Endothelial cell of umbilical vein (primary cell): ENCODE measurements around the gene SELENON. TPM values are rescaled to one million over a fixed set of nuclear protein-coding genes. Genes with fewer than 3 reads are reported as not detected.

Experiments used
- BruUV-seq: library from RNA; stranded (reverse); fragments of 400-500 nt; replicated peaks from 2 replicates; lab custom pipeline; 2021; lab: Mats Ljungman, UMichigan
- CTCF ChIA-PET: fragments of 300-600, 350-600 bp; sonication (Branson Sonifier 250); formaldehyde crosslinking; loops from one replicate; lab custom pipeline; 2021; ENCODE audit warnings: antibody characterized with exemption, inconsistent platforms; lab: Charles Lee
- POLR2A ChIA-PET: fragments of 300-600, 350-600 bp; sonication (Branson Sonifier 250); formaldehyde crosslinking; loops from one replicate; lab custom pipeline; 2021; ENCODE audit warnings: antibody characterized with exemption, inconsistent platforms; lab: Charles Lee
- DNase-seq: peaks from one replicate; pipeline ENCODE4 v3.0.0-alpha.2; 2011; ENCODE audit warnings: low read depth, low spot score
- FAIRE-seq: peaks from 2 replicates; lab custom pipeline; 2011; peaks lifted over from hg19 to GRCh38; lab: Jason Lieb, UNC
- H2AFZ ChIP-seq: 2 replicates; pipeline ENCODE4 v1.6.0; 2012; ENCODE audit warnings: low read depth, low read length, control low read depth, inconsistent platforms
- H3K27ac ChIP-seq: 2 replicates; pipeline ENCODE4 v1.5.1; 2011; ENCODE audit warnings: low read depth, mild to moderate bottlenecking, control low read depth, low read length, moderate library complexity; ENCODE audit not compliant: insufficient read depth
- H3K27me3 ChIP-seq, 2 experiments: 2 replicates each; pipeline versions ENCODE4 v1.6.0 to v1.6.1; 2011; ENCODE audit warnings: low read length in 2 of 2, mixed read lengths in 1 of 2; ENCODE audit not compliant: control insufficient read depth in 2 of 2, insufficient read depth in 2 of 2
- H3K36me3 ChIP-seq, 2 experiments: 2 replicates in 1 of 2; 3 replicates in 1 of 2; pipeline ENCODE4 v1.5.1; 2011; ENCODE audit warnings: low read length in 2 of 2, mild to moderate bottlenecking in 1 of 2, moderate library complexity in 1 of 2; ENCODE audit not compliant: control insufficient read depth in 2 of 2, insufficient read depth in 2 of 2; ENCODE audit errors: extremely low read depth in 1 of 2
- H3K4me1 ChIP-seq: 3 replicates; pipeline ENCODE4 v1.5.1; 2011; ENCODE audit warnings: mild to moderate bottlenecking, low read length; ENCODE audit not compliant: control insufficient read depth, insufficient read depth; ENCODE audit errors: extremely low read depth
- H3K4me2 ChIP-seq: 2 replicates; pipeline ENCODE4 v1.6.1; 2011; ENCODE audit warnings: low read length, control low read depth, mixed read lengths; ENCODE audit not compliant: insufficient read depth
- H3K4me3 ChIP-seq, 3 experiments: fragments of 200-600 bp in 1 of 3; sonication (generic), shearing (Covaris generic) in 1 of 3; replicated peaks in 1 of 3; 2 replicates each; pipeline ENCODE4 v1.5.1; 2011 to 2016; ENCODE audit warnings: control low read depth in 3 of 3, low read length in 3 of 3, mild to moderate bottlenecking in 2 of 3, inconsistent platforms in 1 of 3, low read depth in 1 of 3, moderate library complexity in 1 of 3; ENCODE audit not compliant: insufficient read depth in 1 of 3
- H3K79me2 ChIP-seq: 2 replicates; pipeline ENCODE4 v1.6.0; 2012; ENCODE audit warnings: low read length, inconsistent platforms; ENCODE audit not compliant: control insufficient read depth, insufficient read depth
- H3K9ac ChIP-seq: replicated peaks from 2 replicates; pipeline ENCODE3; 2011; ENCODE audit warnings: low read length, control low read depth; ENCODE audit not compliant: insufficient read depth; ENCODE audit errors: extremely low read depth
- H3K9me1 ChIP-seq: replicated peaks from 3 replicates; pipeline ENCODE4 v1.6.0; 2011; ENCODE audit warnings: mild to moderate bottlenecking, low read length; ENCODE audit not compliant: control insufficient read depth, insufficient read depth; ENCODE audit errors: extremely low read depth
- H3K9me3 ChIP-seq: replicated peaks from 2 replicates; pipeline ENCODE4 v1.5.1; 2012; ENCODE audit warnings: low read length, inconsistent platforms; ENCODE audit not compliant: control insufficient read depth, insufficient read depth
- H4K20me1 ChIP-seq: replicated peaks from 2 replicates; pipeline ENCODE3; 2011; ENCODE audit warnings: mild to moderate bottlenecking, low read length; ENCODE audit not compliant: control insufficient read depth, insufficient read depth; ENCODE audit errors: extremely low read depth
- EZH2 ChIP-seq: IDR thresholded peaks from 2 replicates; pipeline ENCODE4 v1.6.1; 2012; ENCODE audit warnings: borderline replicate concordance, low read depth, mild to moderate bottlenecking, moderate library complexity, low read length, inconsistent platforms; ENCODE audit not compliant: severe bottlenecking
- FOS ChIP-seq: IDR thresholded peaks from 2 replicates; pipeline ENCODE4 v1.6.1; 2011; ENCODE audit warnings: mild to moderate bottlenecking, low read length, moderate library complexity, borderline replicate concordance; ENCODE audit not compliant: insufficient read depth
- JUN ChIP-seq: IDR thresholded peaks from 2 replicates; pipeline ENCODE4 v1.6.1; 2011; ENCODE audit warnings: borderline replicate concordance, low read depth; ENCODE audit not compliant: insufficient read length, insufficient read depth
- MYC ChIP-seq: IDR thresholded peaks from one replicate; pipeline ENCODE4 v1.6.1; 2011; ENCODE audit warnings: mild to moderate bottlenecking, low read depth, low read length
- POLR2A ChIP-seq: IDR thresholded peaks from 2 replicates; pipeline ENCODE4 v1.6.1; 2012; ENCODE audit warnings: low read depth, mild to moderate bottlenecking, control low read depth, low read length
- POLR2AphosphoS5 ChIP-seq: IDR thresholded peaks from 2 replicates; pipeline ENCODE4 v1.6.1; 2012; ENCODE audit warnings: low read depth, mild to moderate bottlenecking, control low read depth, low read length, moderate library complexity; ENCODE audit not compliant: insufficient read depth
- dilution Hi-C: fragments of 300-500 bp; cut with MboI; formaldehyde crosslinking; loops from one replicate; pipeline ENCODE4 v1.15.0; 2019; ENCODE audit warnings: low sequenced_read_pairs; ENCODE audit not compliant: extremely low pct_ligation_motif_present
- intact Hi-C: fragments of 100-400 bp; cut with micrococcal nuclease; formaldehyde crosslinking; loops from one replicate; pipeline ENCODE4 v1.10.0; 2022
- polyA plus RNA-seq, 4 experiments: library from polyadenylated mRNA; depleted of rRNA in 3 of 4; stranded (reverse) in 3 of 4; unstranded in 1 of 4; fragments of >200 nt; gene quantifications; 2 replicates each; pipeline versions ENCODE4 v1.2.1 to v1.2.3, GENCODE V29; 2011 to 2012; ENCODE audit warnings: missing spikeins in 1 of 4
- total RNA-seq: library from RNA; stranded (reverse); gene quantifications from 2 replicates; pipeline ENCODE4 v1.2.3, GENCODE V29; 2021
- TF ChIP-seq, protein P1 (sequence below): IDR thresholded peaks from 2 replicates; pipeline ENCODE4 v1.6.1; 2011; ENCODE audit not compliant: insufficient read depth, insufficient read length

The SELENON gene
- total and polyA plus RNA-seq, 2 donors (not counting 3 experiments of a cell fraction or from before 2014, with no cell fraction given) = 117 to 182 TPM

DNA sequence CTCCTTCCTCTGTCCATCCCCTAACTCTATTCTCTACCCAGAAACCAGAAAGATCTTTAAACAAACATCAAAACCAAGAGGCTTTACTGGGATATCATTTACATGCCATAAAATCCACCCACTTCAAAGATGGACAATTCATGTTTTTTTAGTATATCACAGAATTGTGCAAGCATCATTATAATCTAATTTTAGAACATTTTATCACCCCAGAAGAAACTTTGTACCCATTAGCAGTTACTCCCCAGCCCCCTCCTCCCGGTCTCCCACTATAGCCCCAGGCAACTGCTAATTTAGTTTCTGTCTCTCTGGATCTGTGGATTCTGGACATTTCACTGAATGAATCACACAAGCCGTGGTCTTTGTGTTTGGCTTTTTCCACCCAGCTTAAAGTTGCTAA, 4.8 kb upstream of the SELENON start:
- H3K36me3 ChIP-seq = no peaks in the 10 kb centered on the region
- DNase-seq = no peak
- no peak for TF ChIP-seq MYC
- TF ChIP-seq EZH2 = no peak
- no peak for TF ChIP-seq POLR2A
- TF ChIP-seq, protein P1, sequence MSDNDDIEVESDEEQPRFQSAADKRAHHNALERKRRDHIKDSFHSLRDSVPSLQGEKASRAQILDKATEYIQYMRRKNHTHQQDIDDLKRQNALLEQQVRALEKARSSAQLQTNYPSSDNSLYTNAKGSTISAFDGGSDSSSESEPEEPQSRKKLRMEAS = no peak
- TF ChIP-seq POLR2AphosphoS5 = no peak
- TF ChIP-seq JUN = no peak
- no peak for TF ChIP-seq FOS
- H2AFZ ChIP-seq = no peak overlapping the region
- intact Hi-C loops (loop anchor here (5.0 kb wide), 1 partner anchor 253 kb away; the partner anchor contains the start of gene LDLRAP1), dilution Hi-C loops (no loop called here)
- ChIA-PET POLR2A (no interaction called here), CTCF (interaction anchor here (1.0 to 7.4 kb wide), 2 partner anchors 186 to 291 kb away, joined by 3 to 80 read pairs; no protein-coding TSS in a partner anchor)
- no peak overlapping the region for H3K9ac ChIP-seq
- H3K4me1 ChIP-seq = peaks cover 5% of the 10 kb centered on the region
- no peaks in the 10 kb centered on the region for H4K20me1 ChIP-seq
- no peak for FAIRE-seq
- peaks cover 0 to 1% of the 10 kb centered on the region in 2 experiments for H3K27me3 ChIP-seq
- BruUV-seq = no TSS peak
- H3K4me3 ChIP-seq = no peak overlapping the region
- no peak overlapping the region for H3K4me2 ChIP-seq
- no peaks in the 10 kb centered on the region for H3K9me1 ChIP-seq
- no peak overlapping the region for H3K27ac ChIP-seq
- H3K79me2 ChIP-seq = no peaks in the 10 kb centered on the region
- no peaks in the 10 kb centered on the region for H3K9me3 ChIP-seq
